Measurements from ENCODE around the gene PLEKHA8. TPM values are rescaled to one million over a fixed set of nuclear protein-coding genes. Genes with fewer than 3 reads are reported as not detected.

The PLEKHA8 gene
- total and polyA plus RNA-seq, 2 experiments from 2014 or later, result 16.8 to 25.9 TPM

GRCh38 chr7:30147223-30147622 lies 119.0 kb downstream of the PLEKHA8 start:
- H3K4me1 ChIP-seq (ENCODE audit: low read depth), result peaks cover 34% of the 10 kb centered on the region
- no peak overlapping the region for H3K4me3 ChIP-seq
- H3K36me3 ChIP-seq, result no peaks in the 10 kb centered on the region
- no peak for DNase-seq (ENCODE audit: low read depth in 1 of 2, low spot score in 1 of 2)
- no peak overlapping the region for H3K27ac ChIP-seq
- no peaks in the 10 kb centered on the region for H3K27me3 ChIP-seq
- TF ChIP-seq CTCF (IDR thresholded peaks at IDR 0.05; ENCODE audit: low read depth, low read length), result no peak
- no peaks in the 10 kb centered on the region for H3K9me3 ChIP-seq (ENCODE audit: low read depth)

GRCh38 chr7:30147785-30148184 lies 119.6 kb downstream of the PLEKHA8 start:
- no peak for DNase-seq (ENCODE audit: low read depth in 1 of 2, low spot score in 1 of 2)
- H3K9me3 ChIP-seq (ENCODE audit: low read depth), result no peaks in the 10 kb centered on the region
- no peak overlapping the region for H3K27ac ChIP-seq

GRCh38 chr7:30148426-30148825 lies 120.2 kb downstream of the PLEKHA8 start:
- no peak overlapping the region for H3K4me3 ChIP-seq
- DNase-seq (ENCODE audit: low read depth in 1 of 2, low spot score in 1 of 2), result no peak
- peaks cover 23% of the 10 kb centered on the region for H3K4me1 ChIP-seq (ENCODE audit: low read depth)
- no peaks in the 10 kb centered on the region for H3K27me3 ChIP-seq
- H3K27ac ChIP-seq, result no peak overlapping the region
- H3K36me3 ChIP-seq, result no peaks in the 10 kb centered on the region
- no peaks in the 10 kb centered on the region for H3K9me3 ChIP-seq (ENCODE audit: low read depth)
- TF ChIP-seq CTCF (IDR thresholded peaks at IDR 0.05; ENCODE audit: low read depth, low read length), result no peak

More at GRCh38 chr7:30147785-30148184, 119.6 kb downstream of the PLEKHA8 start:
- H3K4me1 ChIP-seq (ENCODE audit: low read depth), result peaks cover 29% of the 10 kb centered on the region
- no peaks in the 10 kb centered on the region for H3K36me3 ChIP-seq
- no peak for TF ChIP-seq CTCF (IDR thresholded peaks at IDR 0.05; ENCODE audit: low read depth, low read length)
- no peaks in the 10 kb centered on the region for H3K27me3 ChIP-seq
- no peak overlapping the region for H3K4me3 ChIP-seq

- Histone ChIP-seq H3K27ac (no peak overlapping the region), H3K27me3 (no peaks in the 10 kb centered on the region), H3K4me3 (no peak overlapping the region), H3K36me3 (no peaks in the 10 kb centered on the region), H3K9me3 (ENCODE audit: low read depth) (no peaks in the 10 kb centered on the region), H3K4me1 (ENCODE audit: low read depth) (peaks cover 19% of the 10 kb centered on the region)
- DNase-seq (ENCODE audit: low read depth in 1 of 2, low spot score in 1 of 2), result no peak
- no peak for TF ChIP-seq CTCF (IDR thresholded peaks at IDR 0.05; ENCODE audit: low read depth, low read length)
Measured at GRCh38 chr7:30148951-30149459, 120.8 kb downstream of the PLEKHA8 start.

GRCh38 chr7:30149640-30150272 lies 121.5 kb downstream of the PLEKHA8 start:
- H3K36me3 ChIP-seq, result no peaks in the 10 kb centered on the region
- H3K4me1 ChIP-seq (ENCODE audit: low read depth), result peaks cover 17% of the 10 kb centered on the region
- no peak for DNase-seq (ENCODE audit: low read depth in 1 of 2, low spot score in 1 of 2)
- TF ChIP-seq CTCF (IDR thresholded peaks at IDR 0.05; ENCODE audit: low read depth, low read length), result no peak
- H3K9me3 ChIP-seq (ENCODE audit: low read depth), result no peaks in the 10 kb centered on the region
- no peak overlapping the region for H3K4me3 ChIP-seq
- no peak overlapping the region for H3K27ac ChIP-seq
- H3K27me3 ChIP-seq, result no peaks in the 10 kb centered on the region

Measured in cardiac muscle cell (in vitro differentiated cells and primary cell).